GM21381 (cell line): Measurements from ENCODE around the gene MAPRE3.

Experiments used
- ATAC-seq: cut with Tn5 transposase; IDR thresholded peaks from one replicate; pipeline ENCODE4 v1.9.1; 2021; ENCODE audit warnings: mild to moderate bottlenecking, moderate library complexity; ENCODE audit not compliant: unreplicated experiment

MAPRE3 gene

DNA sequence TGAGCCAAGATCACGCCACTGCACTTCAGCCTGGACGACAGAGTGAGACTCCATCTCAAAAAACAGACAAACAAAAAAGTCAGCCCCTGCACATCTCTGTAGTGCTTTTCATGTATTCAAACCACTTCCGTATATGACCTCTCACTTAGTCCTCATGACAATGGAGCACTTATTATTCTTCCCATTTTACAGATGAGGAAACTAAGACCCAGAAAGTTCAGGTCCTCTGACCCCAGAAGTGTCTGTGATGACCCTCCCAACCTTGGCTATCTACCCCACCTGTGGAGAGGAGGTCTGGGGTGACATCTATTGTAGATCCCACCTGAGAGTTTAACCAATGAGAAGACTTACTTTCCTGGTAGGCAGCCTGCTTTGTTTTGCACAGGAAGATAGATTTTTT, 21.6 kb upstream of the MAPRE3 start:
- no peak for ATAC-seq

DNA sequence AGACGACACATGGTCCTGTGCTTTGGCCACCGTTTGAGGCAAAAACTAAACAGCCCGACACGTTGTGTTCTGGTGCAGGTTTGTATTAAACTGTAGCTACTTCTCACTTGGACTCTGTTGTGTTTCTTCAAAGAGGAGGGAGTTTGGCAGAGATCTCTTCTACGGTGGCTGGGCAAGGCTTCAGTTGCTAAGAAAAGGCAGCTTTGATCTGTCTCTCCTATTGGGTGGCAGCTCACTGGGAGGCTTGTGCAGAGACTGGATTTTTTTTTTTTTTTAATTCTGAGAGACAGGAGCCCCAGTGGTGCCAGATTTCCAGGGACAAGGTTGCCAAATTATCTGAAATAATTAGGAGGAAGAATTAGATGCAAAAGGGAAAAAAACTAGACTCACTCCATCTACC, 20.2 kb upstream of the MAPRE3 start:
- ATAC-seq, result no peak

DNA sequence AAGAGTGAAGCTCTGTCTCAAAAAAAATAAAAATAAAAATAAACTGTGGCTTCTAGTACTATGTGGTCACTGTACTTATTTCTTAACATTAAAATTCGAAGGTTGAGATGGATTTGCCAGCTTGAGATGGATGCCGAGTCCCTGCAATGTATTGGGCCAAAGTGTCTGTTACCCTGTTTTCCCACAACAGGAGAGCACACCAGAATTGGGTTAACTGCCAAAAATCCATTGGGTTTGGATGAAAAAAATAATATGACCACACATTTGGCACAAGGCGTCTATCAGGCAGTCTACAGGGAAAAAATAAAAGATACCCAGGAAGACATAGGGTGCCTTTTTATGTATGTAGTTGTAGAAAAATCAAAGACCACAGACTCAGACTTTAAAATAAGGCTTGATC, 19.2 kb upstream of the MAPRE3 start:
- no peak for ATAC-seq

DNA sequence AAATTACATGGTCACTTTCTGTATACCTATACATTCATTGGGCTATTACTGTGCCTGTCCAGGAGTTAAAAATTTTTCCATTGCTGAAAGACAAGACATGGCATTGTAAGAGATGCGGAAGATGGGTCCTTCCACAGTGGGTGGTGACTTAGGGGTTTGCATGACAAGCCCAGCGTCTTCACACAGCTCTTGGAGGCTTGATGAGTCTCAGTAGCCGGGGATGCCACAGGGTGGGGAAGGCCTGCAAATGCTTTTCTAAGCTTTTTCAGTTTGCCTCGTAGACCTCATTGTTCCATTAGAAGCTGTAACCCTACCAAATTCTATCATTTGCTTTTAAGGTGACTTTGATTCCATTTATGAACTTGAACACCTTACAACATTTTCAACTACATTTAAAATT, 18.1 kb upstream of the MAPRE3 start:
- no peak for ATAC-seq

DNA sequence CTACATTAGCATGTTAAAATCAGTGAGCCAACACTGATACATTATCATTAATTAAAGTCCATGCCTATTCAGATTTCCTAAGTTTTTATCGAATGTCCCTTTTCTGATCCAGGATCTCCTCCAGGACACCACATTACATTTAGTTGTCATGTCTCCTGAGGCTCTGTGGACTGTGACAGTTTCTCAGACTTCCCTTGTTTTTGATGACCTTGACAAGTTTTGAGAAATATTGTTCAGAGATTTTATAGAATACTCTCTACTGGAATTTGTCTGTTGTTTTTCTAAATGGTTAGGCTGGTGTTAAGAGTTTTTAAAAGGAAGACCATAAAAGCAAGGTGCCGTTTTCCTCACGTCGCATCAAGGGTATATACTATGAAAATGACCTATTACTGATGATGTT, 16.3 kb upstream of the MAPRE3 start:
- no peak for ATAC-seq

DNA sequence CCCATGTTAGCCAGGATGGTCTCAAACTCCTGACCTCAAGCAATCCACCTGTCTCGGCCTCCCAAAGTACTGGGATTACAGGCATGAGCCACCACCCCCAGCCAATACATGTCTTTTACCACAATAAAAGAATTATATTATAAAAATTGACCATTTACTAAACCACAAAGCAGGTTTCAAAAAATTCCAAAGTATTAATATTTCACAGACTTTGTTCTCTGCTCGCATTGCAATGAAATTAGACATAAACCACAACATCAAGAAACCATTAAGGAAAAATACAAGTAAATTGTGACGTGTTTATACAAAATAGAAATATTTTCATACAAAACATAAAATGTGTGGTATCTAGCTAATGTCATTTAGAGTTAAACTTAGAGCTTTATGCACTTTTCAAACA, 13.4 kb upstream of the MAPRE3 start:
- ATAC-seq, result no peak

DNA sequence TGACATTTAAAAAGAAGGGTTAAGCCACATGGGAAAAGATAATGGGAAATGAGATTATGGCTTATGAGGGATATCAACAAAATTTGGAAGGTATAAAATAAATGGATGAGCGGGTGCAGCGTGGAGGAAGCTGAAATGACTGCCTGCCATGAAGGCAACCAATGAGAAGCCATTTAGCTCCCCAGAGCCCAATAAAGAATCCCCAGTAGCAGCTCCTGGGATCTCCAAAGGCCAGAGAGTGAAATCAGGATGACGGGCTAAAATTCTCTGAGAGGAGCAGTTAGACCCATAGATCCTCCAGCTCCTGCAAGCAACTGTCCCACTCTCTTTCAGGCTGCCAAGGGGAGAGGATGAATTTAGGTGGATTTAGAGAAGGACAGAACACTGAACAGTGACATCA, 12.9 kb upstream of the MAPRE3 start:
- no peak for ATAC-seq

DNA sequence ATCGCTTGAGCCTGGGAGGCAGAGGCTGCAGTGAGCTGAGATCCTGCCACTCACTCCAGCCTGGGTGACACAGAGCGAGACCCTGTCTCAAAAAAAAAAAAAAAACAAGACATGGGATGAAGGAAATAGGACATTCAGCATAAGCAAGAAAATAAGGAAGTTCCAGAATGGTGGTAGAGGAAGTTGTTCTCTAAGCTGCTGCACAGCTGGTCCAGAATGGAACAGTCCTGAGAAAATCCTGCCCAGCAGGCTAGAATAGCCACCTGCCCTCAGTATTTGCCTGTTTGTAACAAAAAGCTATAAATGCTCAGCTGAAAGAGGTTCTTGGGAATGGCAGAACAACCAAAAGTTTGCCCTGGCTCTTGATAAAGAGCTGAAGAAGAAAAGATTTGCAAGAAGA, 11.1 kb upstream of the MAPRE3 start:
- ATAC-seq, result no peak

DNA sequence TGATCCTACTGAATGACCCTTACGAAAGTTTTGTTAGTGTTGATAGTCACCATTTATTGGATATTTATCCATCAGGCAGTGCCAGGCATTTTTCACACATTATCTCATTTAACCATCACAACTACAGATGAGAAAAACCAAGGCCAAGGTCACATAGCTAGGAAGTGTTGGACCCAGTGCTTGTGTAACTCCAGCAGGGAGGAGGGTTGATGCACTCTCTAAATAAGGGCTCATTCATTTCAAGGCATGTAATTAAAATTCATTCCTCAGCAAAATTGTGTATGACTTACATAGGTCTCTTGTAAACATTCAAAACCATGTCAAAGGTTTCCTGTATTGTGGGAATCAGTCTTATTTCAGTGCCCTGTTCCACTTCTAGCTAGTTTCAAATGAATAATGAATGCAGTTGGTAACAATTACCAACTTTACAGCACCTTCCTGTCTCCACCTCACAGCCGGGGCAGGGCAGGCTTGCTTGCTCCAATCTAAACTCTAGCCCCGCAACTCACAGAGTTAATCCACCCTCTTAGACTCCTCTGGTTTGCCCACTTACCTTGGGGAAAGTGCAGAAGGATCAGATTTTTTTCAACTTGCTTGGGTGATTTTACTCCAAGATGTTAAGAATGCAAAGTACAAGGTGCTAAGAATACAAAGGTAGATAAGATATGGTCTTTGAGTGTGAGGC, 5.8 kb upstream of the MAPRE3 start:
- no peak for ATAC-seq

DNA sequence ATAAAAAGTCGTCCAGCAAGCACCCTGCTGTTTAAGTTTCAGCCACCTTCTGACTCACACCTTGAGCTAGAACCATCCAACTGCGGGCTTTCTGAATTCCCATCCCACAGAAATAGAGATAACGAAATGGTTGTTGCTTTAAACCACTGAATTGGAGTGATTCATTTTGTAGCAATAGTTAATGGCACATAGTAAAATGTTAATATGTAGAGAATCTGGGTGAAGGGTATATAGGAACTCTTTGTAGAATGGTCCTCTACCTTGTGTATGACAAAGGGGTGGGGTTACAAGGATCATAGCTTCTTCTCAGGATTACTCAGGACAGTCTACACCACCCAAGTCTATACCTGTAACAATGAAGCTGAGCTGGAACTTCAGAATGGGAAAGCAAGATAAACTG, 2.4 kb upstream of the MAPRE3 start:
- ATAC-seq, result no peak

DNA sequence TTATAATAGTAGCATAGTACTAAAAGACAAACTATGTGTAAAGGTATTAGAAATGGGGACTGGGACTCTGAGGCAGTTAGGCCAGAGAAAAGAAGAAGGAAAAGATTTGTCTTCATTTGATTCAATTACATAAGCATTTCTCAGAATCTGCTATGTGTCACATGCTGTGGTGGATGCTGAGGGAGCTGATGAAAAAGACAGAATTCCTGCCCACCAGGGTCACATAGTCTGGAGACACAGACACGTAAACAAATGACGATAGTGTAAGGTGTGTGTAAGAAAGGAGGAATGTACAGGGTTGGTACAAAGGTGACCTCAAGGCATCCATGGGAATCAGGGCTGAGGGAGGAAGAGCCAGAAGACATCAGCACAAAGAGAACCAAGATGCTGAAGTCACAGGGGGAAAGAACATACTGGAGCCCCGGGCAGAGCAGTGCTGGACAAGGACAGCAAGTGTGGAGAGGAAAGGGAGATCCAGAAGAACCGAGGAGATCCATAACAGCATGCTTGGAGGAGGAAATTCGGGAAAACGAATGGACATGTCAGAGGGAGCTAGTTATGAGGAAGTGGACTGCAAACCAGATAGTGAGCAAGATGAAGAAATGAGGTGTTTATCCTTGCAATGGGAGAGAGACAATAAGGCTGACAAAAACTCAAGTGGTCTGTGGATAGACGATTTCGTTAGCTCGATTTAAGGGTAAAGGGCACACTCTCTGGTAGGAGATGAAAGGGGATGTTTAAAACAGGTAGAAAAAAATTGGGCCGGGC, 1.2 kb upstream of the MAPRE3 start:
- ATAC-seq, result no peak

DNA sequence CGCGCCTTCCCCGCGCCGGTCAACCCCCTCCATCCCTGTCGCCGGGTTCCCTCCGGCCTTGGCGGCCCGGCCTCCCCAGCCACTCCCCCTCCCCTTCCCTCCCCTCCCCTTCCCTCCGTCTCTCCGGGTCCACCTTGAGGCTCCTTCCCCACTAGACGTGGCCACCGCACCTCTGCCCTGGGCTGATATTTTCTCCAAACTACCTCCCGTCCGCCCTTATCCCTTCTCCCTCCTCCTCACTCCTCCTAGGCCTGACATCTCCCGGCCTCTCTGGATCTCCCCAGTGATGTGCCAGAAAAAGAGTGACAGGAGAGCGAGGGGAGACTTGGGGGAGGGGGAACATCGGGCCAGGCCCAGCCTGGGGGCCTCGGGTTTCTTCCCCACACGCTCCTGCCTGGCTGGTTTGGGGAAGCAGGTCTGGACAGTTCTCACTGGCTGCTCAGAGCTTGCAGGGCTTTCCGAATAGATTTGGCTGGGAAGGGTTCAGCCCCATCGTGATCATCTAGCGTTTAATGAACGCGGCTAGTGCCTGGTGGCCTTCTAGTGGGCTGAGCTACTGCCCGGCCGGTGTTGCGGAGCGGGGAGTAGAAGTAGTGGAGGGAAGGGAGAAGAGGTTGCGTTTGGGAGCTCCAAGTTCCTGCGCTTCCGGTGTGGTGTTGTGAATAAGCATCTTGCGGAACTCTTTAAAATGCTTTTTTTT, 641 bp downstream of the MAPRE3 start:
- no peak for ATAC-seq

DNA sequence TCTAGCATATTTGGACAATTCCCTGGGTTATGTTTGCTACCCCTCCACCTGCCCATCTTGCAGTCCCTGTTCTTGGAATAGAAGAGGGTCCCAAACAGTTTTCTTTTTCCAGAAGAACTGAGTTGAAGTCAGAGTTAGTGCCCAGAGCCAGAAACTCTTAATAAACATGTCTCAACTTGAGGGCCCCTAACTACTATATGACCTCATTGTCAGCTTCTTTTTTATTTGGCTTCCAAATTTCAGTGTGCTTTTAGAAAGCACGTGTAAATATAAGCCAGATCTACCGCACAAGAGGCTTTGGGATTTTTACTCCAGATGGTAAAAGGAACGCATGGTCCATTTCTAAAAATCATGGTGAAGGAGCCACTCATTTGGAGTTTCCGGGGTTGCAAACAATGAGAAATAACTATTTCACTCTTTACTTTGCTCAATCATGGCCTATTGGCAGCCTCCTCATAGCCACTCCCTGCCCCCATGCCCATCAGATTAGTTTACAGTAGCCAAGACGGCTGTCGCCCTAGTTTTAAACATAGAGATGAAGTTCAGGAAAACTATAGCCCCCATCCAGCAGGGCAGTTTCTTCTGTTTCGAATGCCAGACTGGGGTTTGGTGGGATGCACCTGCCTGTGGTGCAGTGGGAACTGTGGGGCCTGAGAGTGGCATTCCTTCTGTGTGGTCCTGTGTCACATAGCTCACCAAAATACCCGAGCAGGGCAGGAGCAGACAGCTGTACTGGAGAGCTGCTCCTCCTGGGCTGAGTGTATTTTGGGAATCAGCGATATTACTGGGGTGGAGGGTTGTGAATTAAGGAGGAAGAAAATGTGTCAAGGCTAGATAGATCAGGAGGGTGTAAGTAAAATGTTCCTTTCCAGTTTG, 1.7 kb downstream of the MAPRE3 start:
- ATAC-seq, result no peak

DNA sequence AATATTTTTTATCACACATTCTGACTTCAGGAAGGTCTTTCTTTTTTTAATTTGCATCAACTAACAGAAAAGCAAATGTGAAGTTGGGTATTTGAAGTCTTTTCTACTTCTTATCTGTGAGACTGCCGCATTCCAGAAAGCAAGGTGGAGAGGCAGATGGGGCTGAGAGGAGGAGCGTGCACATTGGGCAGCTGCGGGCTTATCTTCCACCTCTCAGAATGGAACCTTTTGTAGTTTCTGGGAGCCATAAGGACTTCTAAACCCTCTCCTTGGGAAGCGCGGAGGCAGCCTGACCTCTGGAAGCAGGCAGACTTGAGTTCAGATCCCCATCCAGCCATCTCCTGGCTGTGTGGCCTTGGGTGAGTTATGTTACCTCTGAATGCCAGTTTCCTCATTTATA, 3.9 kb downstream of the MAPRE3 start:
- ATAC-seq, result no peak

DNA sequence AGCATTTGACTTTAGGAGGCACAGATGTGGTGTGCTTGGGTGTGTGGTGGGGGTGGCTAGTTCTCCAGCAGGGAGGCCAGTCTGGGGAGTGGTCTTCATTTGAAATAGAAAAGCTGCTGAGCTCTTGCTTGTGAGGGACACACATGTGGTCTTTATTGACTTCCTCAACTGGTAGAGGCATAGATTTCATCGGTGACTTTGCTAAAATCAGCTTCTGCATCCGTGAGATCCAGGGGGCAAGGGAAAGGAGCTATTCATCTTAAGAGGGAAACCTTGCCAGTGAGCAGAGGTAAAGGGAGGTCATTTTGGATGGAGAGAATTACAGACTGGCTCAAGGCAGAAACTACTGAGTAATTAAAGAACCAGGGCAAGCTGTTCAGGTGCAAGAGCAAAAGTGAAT, 4.7 kb downstream of the MAPRE3 start:
- no peak for ATAC-seq

DNA sequence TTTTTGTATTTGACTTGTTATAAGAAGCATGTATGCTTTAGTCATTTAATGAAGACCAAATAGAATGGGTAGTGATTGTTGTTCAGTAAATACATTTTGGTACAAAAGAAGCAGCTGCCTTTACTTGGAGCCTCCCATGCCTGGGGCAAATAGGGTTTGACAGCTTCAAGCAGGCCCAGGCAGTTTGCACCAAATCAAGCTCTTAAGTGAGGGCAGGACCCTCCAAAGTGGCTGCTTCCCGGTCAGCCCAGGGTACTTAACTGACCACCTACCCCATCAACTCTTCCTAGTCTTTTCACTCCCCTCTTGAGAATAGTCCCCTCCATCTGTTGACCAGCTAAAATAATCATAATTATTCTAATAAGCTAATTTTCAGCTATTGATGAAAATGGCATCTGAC, 5.2 kb downstream of the MAPRE3 start:
- no peak for ATAC-seq

DNA sequence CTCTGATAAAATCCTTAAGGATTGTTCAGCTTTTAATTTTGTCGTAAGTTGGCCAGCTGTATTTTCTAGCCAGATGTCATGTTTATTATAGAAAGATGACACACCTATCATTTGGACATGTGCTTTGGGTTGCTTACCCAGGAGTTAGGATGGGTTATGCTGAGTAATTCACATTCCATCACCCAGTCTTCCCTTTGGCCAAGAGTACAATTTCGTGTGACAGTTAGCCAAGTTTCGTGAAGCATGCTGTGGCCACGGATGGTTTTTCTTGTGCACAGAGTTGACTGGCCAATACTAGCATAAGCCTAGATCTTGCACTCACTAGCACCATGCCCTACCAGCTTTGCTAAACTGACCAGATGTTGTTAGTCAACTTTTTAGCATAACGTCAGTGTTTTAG, 5.8 kb downstream of the MAPRE3 start:
- ATAC-seq, result no peak

DNA sequence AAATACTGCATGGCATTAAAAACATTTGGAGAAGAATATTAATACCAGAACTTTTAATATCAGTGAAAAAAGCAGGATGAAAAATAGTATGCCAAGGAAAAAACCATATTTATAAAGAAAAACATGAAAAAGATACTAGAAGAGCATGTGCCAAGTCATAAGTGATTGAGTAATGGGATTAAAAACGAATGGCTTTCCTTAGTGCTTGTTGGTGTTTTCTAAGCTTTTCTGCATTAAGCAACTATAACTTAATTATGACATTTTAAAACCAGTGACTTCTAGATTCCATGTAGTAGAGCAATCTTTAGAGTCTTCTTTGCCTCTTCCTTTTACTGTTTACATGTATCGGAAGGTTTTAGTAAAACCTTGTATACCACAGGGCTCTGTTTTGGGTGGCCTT, 6.6 kb downstream of the MAPRE3 start:
- no peak for ATAC-seq

DNA sequence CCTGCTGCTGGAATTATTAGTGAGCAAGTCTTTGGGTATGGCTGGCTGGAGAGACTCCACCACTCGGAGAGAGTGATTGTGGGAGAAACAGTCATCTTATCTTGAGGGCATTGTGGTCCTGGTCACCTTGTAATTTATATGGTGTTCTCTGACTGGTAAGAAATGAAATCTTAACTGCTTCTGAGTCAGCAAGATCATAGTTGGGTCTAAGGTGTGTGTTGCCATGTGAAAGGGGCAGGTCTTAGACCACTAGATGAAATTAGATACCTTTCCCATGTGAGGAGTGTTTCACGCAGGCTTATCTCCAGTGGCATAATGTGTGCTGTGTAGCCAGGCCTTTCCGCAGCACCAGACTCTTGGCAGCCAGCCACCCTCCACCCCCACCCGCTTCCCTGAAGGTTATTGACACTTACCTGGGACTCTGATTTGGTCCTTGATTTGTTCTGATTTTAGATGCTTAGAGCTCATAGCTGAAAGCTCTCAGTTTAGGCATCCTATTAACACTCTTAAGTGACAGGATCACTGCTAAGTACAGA, 7.7 kb downstream of the MAPRE3 start:
- no peak for ATAC-seq

DNA sequence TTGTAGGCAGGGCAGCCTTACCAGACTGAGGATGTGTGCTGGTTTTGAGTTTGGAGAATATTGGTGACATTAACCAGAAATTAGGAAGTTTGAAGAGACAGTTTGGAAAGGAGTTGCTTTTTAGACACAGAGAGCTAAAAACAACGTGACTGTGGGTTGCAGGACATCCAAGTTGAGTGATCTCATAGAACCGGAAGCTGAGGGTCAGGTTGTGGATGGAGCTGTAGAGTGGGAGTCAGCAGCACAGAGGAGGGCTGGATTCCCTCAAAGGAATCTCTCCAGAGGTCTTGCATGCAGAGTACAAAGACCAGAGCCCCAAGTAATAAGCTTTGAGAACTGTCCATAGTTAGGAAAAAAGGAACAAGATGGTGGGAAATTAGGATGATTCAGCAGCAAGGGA, 9.3 kb downstream of the MAPRE3 start:
- ATAC-seq, result no peak

DNA sequence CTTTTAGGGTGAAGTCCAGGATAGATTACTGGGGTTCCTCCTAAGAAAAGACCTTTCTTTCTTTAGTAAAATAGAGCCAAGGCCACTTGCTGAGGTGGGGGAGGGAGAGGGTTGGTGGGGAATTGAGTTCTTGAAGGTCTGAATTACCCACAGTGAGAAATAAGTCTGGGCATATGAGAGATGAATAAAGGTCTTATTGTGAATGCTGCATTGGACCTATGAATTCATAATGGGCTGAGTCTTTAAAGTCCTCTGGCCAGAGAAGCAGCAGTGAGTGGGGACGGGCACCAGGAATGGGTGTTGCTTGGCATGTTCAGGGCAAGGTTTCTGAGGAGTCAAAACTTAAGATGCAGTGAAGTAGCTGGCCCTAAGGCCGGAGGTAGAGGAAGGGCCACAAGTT, 10.5 kb downstream of the MAPRE3 start:
- ATAC-seq, result no peak
